ENCODE measurements around the gene ENOX2. TPM values are rescaled to one million over a fixed set of nuclear protein-coding genes. Genes with fewer than 3 reads are reported as not detected.

ENOX2 gene
- total and polyA plus RNA-seq, 3 donors from 2014 or later, result 19.4 to 22.8 (median 20.1) TPM

- H3K27ac ChIP-seq, result no peak overlapping the region
- no peaks in the 10 kb centered on the region for H3K36me3 ChIP-seq (ENCODE audit: low read depth, missing control alignments)
- H3K4me1 ChIP-seq, result peaks cover 5% of the 10 kb centered on the region
- intact Hi-C loops (cut with DNase I; ENCODE audit: low total_unique reads), result no loop called here
- no peaks in the 10 kb centered on the region for H3K27me3 ChIP-seq
- no peak overlapping the region for H3K4me3 ChIP-seq
- no peaks in the 10 kb centered on the region for H3K9me3 ChIP-seq
- DNase-seq, result no peak
- WGBS, 2 donors, result 76 to 78% methylated on average over 1 of the region's 1 CpG
- TF ChIP-seq POLR2A (IDR thresholded peaks at IDR 0.05) (no peak), CTCF (IDR thresholded peaks at IDR 0.05) (no peak)
These were observed 25.1 kb downstream of the ENOX2 start for GRCh38 chrX:130877892-130878341.

- Histone ChIP-seq H3K4me1 (peaks cover 5% of the 10 kb centered on the region), H3K27ac (no peak overlapping the region), H3K9me3 (no peaks in the 10 kb centered on the region), H3K27me3 (no peaks in the 10 kb centered on the region), H3K4me3 (no peak overlapping the region), H3K36me3 (ENCODE audit: low read depth, missing control alignments) (no peaks in the 10 kb centered on the region)
- TF ChIP-seq CTCF (IDR thresholded peaks at IDR 0.05) (no peak), POLR2A (IDR thresholded peaks at IDR 0.05) (no peak)
- intact Hi-C loops (cut with DNase I; ENCODE audit: low total_unique reads), result no loop called here
- no peak for DNase-seq
These were observed 26.8 kb downstream of the ENOX2 start for GRCh38 chrX:130876226-130876625.

GRCh38 chrX:130874751-130875150, 28.3 kb downstream of the ENOX2 start:
- H3K4me1 ChIP-seq, result peaks cover 5% of the 10 kb centered on the region
- DNase-seq, result no peak
- no peaks in the 10 kb centered on the region for H3K27me3 ChIP-seq
- no peaks in the 10 kb centered on the region for H3K9me3 ChIP-seq
- H3K4me3 ChIP-seq, result no peak overlapping the region
- H3K36me3 ChIP-seq (ENCODE audit: low read depth, missing control alignments), result no peaks in the 10 kb centered on the region
- WGBS, 2 donors, result 94 to 96% methylated on average over 2 of the region's 2 CpGs
- no peak overlapping the region for H3K27ac ChIP-seq
- intact Hi-C loops (cut with DNase I; ENCODE audit: low total_unique reads), result no loop called here
- no peak for TF ChIP-seq POLR2A (IDR thresholded peaks at IDR 0.05)

GRCh38 chrX:130869239-130869638, 33.8 kb downstream of the ENOX2 start:
- WGBS, 2 donors, result 79 to 86% methylated on average over 3 of the region's 3 CpGs
- H3K36me3 ChIP-seq (ENCODE audit: low read depth, missing control alignments), result no peaks in the 10 kb centered on the region
- TF ChIP-seq POLR2A (IDR thresholded peaks at IDR 0.05) (no peak), CTCF (IDR thresholded peaks at IDR 0.05) (no peak)
- no peaks in the 10 kb centered on the region for H3K4me1 ChIP-seq
- no peaks in the 10 kb centered on the region for H3K9me3 ChIP-seq
- intact Hi-C loops (cut with DNase I; ENCODE audit: low total_unique reads), result no loop called here
- no peak overlapping the region for H3K4me3 ChIP-seq
- no peak overlapping the region for H3K27ac ChIP-seq
- no peaks in the 10 kb centered on the region for H3K27me3 ChIP-seq
- no peak for DNase-seq

GRCh38 chrX:130861462-130861861, 41.5 kb downstream of the ENOX2 start:
- Histone ChIP-seq H3K27me3 (no peaks in the 10 kb centered on the region), H3K9me3 (no peaks in the 10 kb centered on the region), H3K4me3 (no peak overlapping the region), H3K4me1 (no peaks in the 10 kb centered on the region), H3K27ac (no peak overlapping the region), H3K36me3 (ENCODE audit: low read depth, missing control alignments) (no peaks in the 10 kb centered on the region)
- no peak for TF ChIP-seq CTCF (IDR thresholded peaks at IDR 0.05)
- TF ChIP-seq POLR2A (IDR thresholded peaks at IDR 0.05), result no peak
- WGBS, 2 donors, result 92 to 95% methylated on average over 1 of the region's 1 CpG
- no peak for DNase-seq
- intact Hi-C loops (cut with DNase I; ENCODE audit: low total_unique reads), result no loop called here

All from testis (tissue), 3 donors.